ENCODE data around the gene CRAMP1.

CRAMP1 gene

GRCh38 chr16:1610071-1610898, 1.9 kb upstream of the CRAMP1 start:
- peak overlapping the region; percentile 96 for H3K27ac ChIP-seq
- ChIA-PET POLR2A (ENCODE audit: low non-redundant PET) (interaction anchor here (0.5 to 1.1 kb wide), 3 partner anchors 116 to 136 kb away, joined by 3 read pairs; no protein-coding TSS in a partner anchor), CTCF (interaction anchor here (0.6 kb wide), 2 partner anchors 96 to 330 kb away, joined by 3 to 4 read pairs; partner anchors contain the start of gene MAPK8IP3)
- DNase-seq (ENCODE audit: low spot score): peak; percentile 87
- no peak for TF ChIP-seq CTCF (conservative IDR thresholded peaks at IDR 0.05; ENCODE audit: low read depth)

- no peak for TF ChIP-seq CTCF (conservative IDR thresholded peaks at IDR 0.05; ENCODE audit: low read depth)
- H3K27ac ChIP-seq: peak overlapping the region; percentile 96
- CTCF ChIA-PET: interaction anchor here (0.6 kb wide), 2 partner anchors 95 to 330 kb away, joined by 3 to 4 read pairs; partner anchors contain the start of gene MAPK8IP3
- POLR2A ChIA-PET (ENCODE audit: low non-redundant PET): interaction anchor here (0.7 kb wide), 3 partner anchors 73 to 132 kb away, joined by 3 to 5 read pairs (median 3); no protein-coding TSS in a partner anchor
- no peak for DNase-seq (ENCODE audit: low spot score)
Measured at GRCh38 chr16:1610899-1611632, 1.1 kb upstream of the CRAMP1 start.

DNA sequence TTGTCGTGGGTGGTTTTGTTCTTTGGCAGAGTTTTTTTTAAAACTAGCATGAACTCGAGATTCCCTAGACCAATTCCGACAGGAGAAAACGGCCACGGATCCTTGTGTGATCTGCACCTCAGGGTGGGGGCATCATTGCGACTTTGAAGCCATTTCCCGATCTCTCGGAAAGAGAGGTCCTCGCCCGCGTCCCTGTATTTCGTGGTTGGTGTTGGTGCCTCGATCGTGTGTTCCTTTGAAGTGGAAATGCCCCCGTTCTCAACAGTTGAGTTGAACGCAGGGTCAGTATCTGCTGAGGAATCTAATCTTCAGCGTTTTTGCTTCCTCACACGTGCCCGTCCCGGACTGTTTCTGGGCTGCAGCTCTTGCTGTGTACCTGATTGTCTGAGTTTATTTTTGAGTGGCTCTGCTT, 1.1 kb downstream of the CRAMP1 start:
- DNase-seq (ENCODE audit: low spot score): peak; percentile 16
- TF ChIP-seq CTCF (conservative IDR thresholded peaks at IDR 0.05; ENCODE audit: low read depth): no peak
- ChIA-PET POLR2A (ENCODE audit: low non-redundant PET) (interaction anchor here (0.7 kb wide), 1 partner anchor 119 kb away, joined by 3 read pairs; no protein-coding TSS in a partner anchor), CTCF (no interaction called here)
- peak overlapping the region; percentile 96 for H3K27ac ChIP-seq

- no peak for TF ChIP-seq CTCF (conservative IDR thresholded peaks at IDR 0.05; ENCODE audit: low read depth)
- ChIA-PET POLR2A (ENCODE audit: low non-redundant PET) (interaction anchor here (0.7 kb wide), 1 partner anchor 120 kb away, joined by 3 read pairs; no protein-coding TSS in a partner anchor), CTCF (interaction anchor here (0.6 kb wide), 2 partner anchors 87 to 149 kb away, joined by 3 read pairs; no protein-coding TSS in a partner anchor)
- H3K27ac ChIP-seq: peak overlapping the region; percentile 96
- peak; percentile 36 for DNase-seq (ENCODE audit: low spot score)
Measured at GRCh38 chr16:1613728-1614455, 1.7 kb downstream of the CRAMP1 start.

GRCh38 chr16:1614456-1615102, 2.4 kb downstream of the CRAMP1 start:
- CTCF ChIA-PET: interaction anchor here (0.6 kb wide), 1 partner anchor 148 kb away, joined by 3 read pairs; no protein-coding TSS in a partner anchor
- DNase-seq (ENCODE audit: low spot score): peak; percentile 57
- peak overlapping the region; percentile 96 for H3K27ac ChIP-seq

More at GRCh38 chr16:1614456-1615102, 2.4 kb downstream of the CRAMP1 start:
- POLR2A ChIA-PET (ENCODE audit: low non-redundant PET): no interaction called here
- no peak for TF ChIP-seq CTCF (conservative IDR thresholded peaks at IDR 0.05; ENCODE audit: low read depth)

All from RWPE1 (cell line).